CD4-positive, alpha-beta T cell (primary cell): ENCODE measurements around the gene FCHSD2. TPM values are rescaled to one million over a fixed set of nuclear protein-coding genes. Genes with fewer than 3 reads are reported as not detected.
"Not testable (repeated sequence)": the region's sequence is repeated elsewhere in the genome, so short reads cannot be mapped to it uniquely, and the experiment has no call there.

ENCODE experiments used
- ATAC-seq: fragments of 200-7000 bp; cut with Tn5 transposase; one replicate; pipeline ENCODE4 v1.10.0; 2022; ENCODE audit warnings: mild to moderate bottlenecking; ENCODE audit not compliant: poor library complexity
- CTCF ChIA-PET: fragments of 350-600 bp; sonication (Branson Sonifier 250); formaldehyde crosslinking; loops from one replicate; lab custom pipeline; 2021; ENCODE audit warnings: antibody characterized with exemption, inconsistent platforms; lab: Charles Lee
- POLR2A ChIA-PET: fragments of 350-600 bp; sonication (Branson Sonifier 250); formaldehyde crosslinking; loops from one replicate; lab custom pipeline; 2021; ENCODE audit warnings: antibody characterized with exemption, inconsistent platforms; lab: Charles Lee
- DNase-seq, 14 experiments: peaks; one replicate each; pipeline ENCODE4 v3.0.0-alpha.2; 2013 to 2020; ENCODE audit warnings: mixed read lengths in 2 of 14
- H3K27ac ChIP-seq, 2 donors: one replicate each; pipeline versions ENCODE4 v1.5.1 to v1.7.0; 2013; ENCODE audit warnings: low read length in 2 of 2, low read depth in 1 of 2, mild to moderate bottlenecking in 1 of 2
- H3K27me3 ChIP-seq, 2 experiments: 1 replicate in 1 of 2; 2 replicates in 1 of 2; pipeline versions ENCODE4 v1.6.1 to v1.7.0; 2013; ENCODE audit warnings: low read length in 2 of 2, control low read depth in 1 of 2, mild to moderate bottlenecking in 1 of 2, moderate library complexity in 1 of 2; ENCODE audit not compliant: insufficient read depth in 2 of 2, control insufficient read depth in 1 of 2
- H3K36me3 ChIP-seq: one replicate; pipeline ENCODE4 v1.6.1; 2013; ENCODE audit warnings: low read length, control low read depth; ENCODE audit not compliant: insufficient read depth
- H3K4me1 ChIP-seq: one replicate; pipeline ENCODE4 v1.6.1; 2013; ENCODE audit warnings: low read length, control low read depth; ENCODE audit not compliant: insufficient read depth
- H3K4me3 ChIP-seq: one replicate; pipeline ENCODE4 v1.5.1; 2013; ENCODE audit warnings: mild to moderate bottlenecking, low read length, moderate library complexity
- H3K9me3 ChIP-seq, 2 experiments: 1 replicate in 1 of 2; 2 replicates in 1 of 2; pipeline versions ENCODE4 v1.6.1 to v1.7.0; 2013; ENCODE audit warnings: low read length in 2 of 2, mild to moderate bottlenecking in 2 of 2, control low read depth in 1 of 2, moderate library complexity in 1 of 2; ENCODE audit not compliant: control insufficient read depth in 1 of 2, insufficient read depth in 1 of 2
- H3K27ac Mint-ChIP-seq: one replicate; pipeline ENCODE4 v1.8.0; 2020; ENCODE audit warnings: mixed read lengths
- H3K27me3 Mint-ChIP-seq: one replicate; pipeline ENCODE4 v1.8.0; 2021; ENCODE audit warnings: mixed read lengths
- H3K36me3 Mint-ChIP-seq: one replicate; pipeline ENCODE4 v1.8.0; 2021; ENCODE audit warnings: low read depth, mixed read lengths
- H3K4me1 Mint-ChIP-seq: one replicate; pipeline ENCODE4 v1.8.0; 2021; ENCODE audit warnings: low read depth, mixed read lengths
- H3K4me3 Mint-ChIP-seq: one replicate; pipeline ENCODE4 v1.8.0; 2020; ENCODE audit warnings: mild to moderate bottlenecking, mixed read lengths
- H3K9me3 Mint-ChIP-seq: one replicate; pipeline ENCODE4 v1.8.0; 2020; ENCODE audit warnings: mixed read lengths
- intact Hi-C, 2 experiments: fragments of 100-400 bp; cut with DNase I in 1 of 2; cut with micrococcal nuclease in 1 of 2; formaldehyde crosslinking; loops; one replicate each; pipeline versions ENCODE4 v1.15.1 to v1.9.0; 2023 to 2025; cut with DNase I, micrococcal nuclease
- total RNA-seq, 174 experiments: library from RNA in 2 of 174; stranded (reverse) in 2 of 174; gene quantifications; one replicate each; pipeline ENCODE4 v1.2.3 and lab custom pipeline; 2021 to 2026
- TF ChIP-seq, protein P1 (sequence below): fragments of 200-600 bp; IDR thresholded peaks from one replicate; pipeline ENCODE4 v1.8.0; 2022; ENCODE audit warnings: antibody characterized with exemption, mild to moderate bottlenecking

Gene FCHSD2
- total RNA-seq, 2 experiments from 2014 or later: 48.6 to 50.7 TPM

DNA sequence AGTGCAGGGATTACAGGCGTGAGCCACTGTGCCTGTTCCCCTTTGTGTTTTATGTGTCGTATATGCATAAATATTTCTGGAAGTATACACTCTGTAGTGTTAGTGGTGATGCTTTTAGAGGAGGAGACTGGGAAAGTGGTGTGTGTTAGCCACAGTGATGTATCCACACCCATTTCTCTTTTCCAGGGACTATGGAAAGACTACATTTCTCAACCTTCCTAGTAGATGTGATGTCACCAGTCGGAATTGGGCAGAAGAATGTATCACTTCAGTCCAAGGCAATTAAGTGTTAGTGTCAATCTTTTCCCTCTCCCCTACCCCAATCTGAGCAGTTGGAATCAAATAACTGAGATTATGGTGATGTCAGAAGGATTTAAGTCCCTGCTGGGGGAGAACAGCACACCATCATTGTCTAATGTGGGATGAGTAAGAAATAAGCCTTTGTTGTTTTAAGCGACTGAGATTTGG lies 333.8 kb downstream of the FCHSD2 start:
- peak overlapping the region; percentile 24 for H3K27ac Mint-ChIP-seq
- ATAC-seq (no peak), DNase-seq (no peak)
- H3K4me1 Mint-ChIP-seq: peaks cover 25% of the 10 kb centered on the region
- intact Hi-C loops: no loop called here
- H3K27ac ChIP-seq: no peak overlapping the region
- peaks cover 9% of the 10 kb centered on the region for H3K36me3 ChIP-seq
- no peak overlapping the region for H3K4me3 ChIP-seq
- ChIA-PET CTCF (no interaction called here), POLR2A (no interaction called here)
- no peaks in the 10 kb centered on the region for H3K9me3 Mint-ChIP-seq
- H3K27me3 Mint-ChIP-seq: no peaks in the 10 kb centered on the region
- TF ChIP-seq, protein P1, sequence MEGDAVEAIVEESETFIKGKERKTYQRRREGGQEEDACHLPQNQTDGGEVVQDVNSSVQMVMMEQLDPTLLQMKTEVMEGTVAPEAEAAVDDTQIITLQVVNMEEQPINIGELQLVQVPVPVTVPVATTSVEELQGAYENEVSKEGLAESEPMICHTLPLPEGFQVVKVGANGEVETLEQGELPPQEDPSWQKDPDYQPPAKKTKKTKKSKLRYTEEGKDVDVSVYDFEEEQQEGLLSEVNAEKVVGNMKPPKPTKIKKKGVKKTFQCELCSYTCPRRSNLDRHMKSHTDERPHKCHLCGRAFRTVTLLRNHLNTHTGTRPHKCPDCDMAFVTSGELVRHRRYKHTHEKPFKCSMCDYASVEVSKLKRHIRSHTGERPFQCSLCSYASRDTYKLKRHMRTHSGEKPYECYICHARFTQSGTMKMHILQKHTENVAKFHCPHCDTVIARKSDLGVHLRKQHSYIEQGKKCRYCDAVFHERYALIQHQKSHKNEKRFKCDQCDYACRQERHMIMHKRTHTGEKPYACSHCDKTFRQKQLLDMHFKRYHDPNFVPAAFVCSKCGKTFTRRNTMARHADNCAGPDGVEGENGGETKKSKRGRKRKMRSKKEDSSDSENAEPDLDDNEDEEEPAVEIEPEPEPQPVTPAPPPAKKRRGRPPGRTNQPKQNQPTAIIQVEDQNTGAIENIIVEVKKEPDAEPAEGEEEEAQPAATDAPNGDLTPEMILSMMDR: no peak
- H3K9me3 ChIP-seq: no peaks in the 10 kb centered on the region
- peak overlapping the region; percentile 9 for H3K4me3 Mint-ChIP-seq
- H3K4me1 ChIP-seq: peaks cover 19% of the 10 kb centered on the region
- no peaks in the 10 kb centered on the region for H3K27me3 ChIP-seq
- peaks cover 19% of the 10 kb centered on the region for H3K36me3 Mint-ChIP-seq

DNA sequence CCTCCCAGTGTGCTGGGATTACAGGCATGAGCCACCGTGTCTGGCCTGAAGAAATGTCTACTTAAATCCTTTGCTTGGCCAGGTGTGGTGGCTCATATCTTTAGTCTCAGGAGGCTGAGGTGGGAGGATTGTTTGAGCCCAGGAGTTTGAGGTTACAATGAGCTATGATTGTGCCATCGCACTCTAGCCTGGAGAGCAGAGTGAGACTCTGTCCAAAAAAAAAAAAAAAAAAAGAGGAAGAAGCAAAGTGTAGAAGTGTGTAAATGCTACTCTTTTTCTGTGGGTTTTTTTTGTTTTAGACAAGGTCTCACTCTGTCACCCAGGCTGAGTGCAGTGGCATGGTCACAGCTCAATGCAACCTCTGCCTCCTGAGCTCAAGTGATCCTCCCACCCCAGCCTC lies 334.3 kb downstream of the FCHSD2 start:
- CTCF ChIA-PET: no interaction called here
- H3K27me3 ChIP-seq: no peaks in the 10 kb centered on the region
- TF ChIP-seq, protein P1: no peak
- Mint-ChIP-seq H3K27me3 (no peaks in the 10 kb centered on the region), H3K4me3 (no peak overlapping the region), H3K9me3 (no peaks in the 10 kb centered on the region), H3K36me3 (peaks cover 13% of the 10 kb centered on the region), H3K4me1 (peaks cover 19% of the 10 kb centered on the region), H3K27ac (no peak overlapping the region)
- ATAC-seq (no peak), DNase-seq (peak in 2 of 14 experiments; percentile 26 to 33)
- no peak overlapping the region for H3K4me3 ChIP-seq
- H3K9me3 ChIP-seq: no peaks in the 10 kb centered on the region
- intact Hi-C loops: no loop called here
- peaks cover 9% of the 10 kb centered on the region for H3K36me3 ChIP-seq
- H3K27ac ChIP-seq: no peak overlapping the region
- POLR2A ChIA-PET: no interaction called here
- peaks cover 13% of the 10 kb centered on the region for H3K4me1 ChIP-seq

DNA sequence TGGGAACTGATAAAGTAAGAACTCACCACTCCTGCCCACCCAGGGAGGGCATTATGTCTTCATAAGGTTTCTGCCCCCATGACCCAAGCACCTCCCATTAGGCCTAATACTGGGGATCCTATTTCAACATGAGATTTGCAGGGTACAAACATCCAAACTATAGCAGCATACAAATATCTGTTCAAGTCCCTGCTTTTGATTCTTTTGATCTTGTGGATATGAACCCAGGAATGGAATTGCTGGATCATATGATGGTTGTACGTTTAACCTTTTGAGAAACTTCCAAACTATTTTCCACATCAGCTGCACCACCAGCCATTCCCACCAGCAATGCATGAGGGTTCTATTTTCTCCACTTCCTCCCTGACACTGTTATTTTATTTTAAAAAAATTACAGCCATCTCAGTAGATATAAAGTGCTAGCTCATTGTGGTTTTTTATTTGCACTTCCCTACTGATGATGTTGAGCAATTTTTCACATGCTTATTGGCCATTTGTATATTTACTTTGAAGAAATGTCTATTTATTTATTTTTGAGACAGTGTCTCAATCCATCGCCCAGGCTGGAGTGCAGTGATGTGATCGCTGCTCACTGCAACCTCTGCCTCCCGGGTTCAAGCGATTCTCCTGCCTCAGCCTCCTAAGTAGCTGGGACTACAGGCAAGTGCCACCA lies 335.0 kb downstream of the FCHSD2 start:
- Histone ChIP-seq H3K27ac (no peak overlapping the region), H3K9me3 (no peaks in the 10 kb centered on the region), H3K36me3 (peaks cover 9% of the 10 kb centered on the region), H3K27me3 (no peaks in the 10 kb centered on the region), H3K4me3 (no peak overlapping the region), H3K4me1 (peaks cover 8% of the 10 kb centered on the region)
- Mint-ChIP-seq H3K27me3 (no peaks in the 10 kb centered on the region), H3K36me3 (peaks cover 11% of the 10 kb centered on the region), H3K9me3 (no peaks in the 10 kb centered on the region), H3K27ac (no peak overlapping the region), H3K4me1 (peaks cover 15% of the 10 kb centered on the region), H3K4me3 (no peak overlapping the region)
- ATAC-seq (no peak), DNase-seq (no peak)
- intact Hi-C loops: no loop called here
- TF ChIP-seq, protein P1: no peak
- ChIA-PET POLR2A (no interaction called here), CTCF (no interaction called here)

DNA sequence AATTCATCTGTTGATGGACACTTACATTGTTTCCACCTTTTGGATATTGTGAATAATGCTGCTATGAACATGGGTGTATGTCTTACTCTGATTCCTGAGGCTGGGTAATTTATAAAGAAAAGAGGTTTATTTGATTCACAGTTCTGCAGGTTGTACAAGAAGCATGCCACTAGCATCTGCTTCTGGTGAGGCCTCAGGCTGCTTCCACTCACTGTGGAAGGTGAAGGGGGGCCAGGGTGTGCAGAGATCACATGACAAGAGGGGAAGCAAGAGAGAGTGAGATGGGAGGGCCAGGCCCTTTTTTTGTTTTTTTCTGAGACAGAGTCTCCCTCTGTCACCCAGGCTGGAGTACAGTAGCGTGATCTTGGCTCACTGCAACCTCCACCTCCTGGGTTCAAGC lies 335.7 kb downstream of the FCHSD2 start:
- H3K36me3 ChIP-seq, H3K27me3 ChIP-seq, H3K4me3 ChIP-seq, H3K9me3 Mint-ChIP-seq, H3K4me1 Mint-ChIP-seq, H3K27ac Mint-ChIP-seq, H3K27ac ChIP-seq, intact Hi-C loops, DNase-seq, H3K4me1 ChIP-seq, CTCF ChIA-PET, H3K4me3 Mint-ChIP-seq, POLR2A ChIA-PET, ATAC-seq, H3K27me3 Mint-ChIP-seq, H3K9me3 ChIP-seq: not testable (repeated sequence)
- peaks cover 11% of the 10 kb centered on the region for H3K36me3 Mint-ChIP-seq
